Smooth muscle cell of the brain vasculature (primary cell): Measurements from ENCODE around the gene CYP2B6.
"Not testable (repeated sequence)": the region's sequence is repeated elsewhere in the genome, so short reads cannot be mapped to it uniquely, and the experiment has no call there.

Source experiments
- DNase-seq: peaks from one replicate; pipeline ENCODE4 v3.0.0-alpha.2; 2012; ENCODE audit warnings: low read depth, low spot score

Gene CYP2B6

GRCh38 chr19:41030651-41031050 lies 39.6 kb downstream of the CYP2B6 start:
- no peak for DNase-seq

GRCh38 chr19:41031916-41032315 lies 40.8 kb downstream of the CYP2B6 start:
- no peak for DNase-seq

DNA sequence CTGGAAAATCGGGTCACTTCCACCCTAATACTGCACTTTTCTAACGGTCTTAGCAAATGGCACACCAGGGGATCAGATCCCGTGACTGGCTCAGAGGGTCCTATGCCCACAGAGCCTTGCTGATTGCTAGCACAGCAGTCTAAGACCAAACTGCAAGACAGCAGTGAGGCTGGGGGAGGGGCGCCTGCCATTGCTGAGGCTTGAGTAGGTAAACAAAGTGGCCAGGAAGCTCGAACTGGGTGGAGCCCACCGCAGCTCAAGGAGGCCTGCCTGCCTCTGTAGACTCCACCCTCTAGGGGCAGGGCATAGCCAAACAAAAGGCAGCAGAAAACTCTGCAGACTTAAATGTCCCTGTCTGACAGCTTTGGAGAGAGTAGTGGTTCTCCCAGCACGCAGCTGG lies 42.2 kb downstream of the CYP2B6 start:
- not testable (repeated sequence) for DNase-seq

- DNase-seq, result no peak
Observed at GRCh38 chr19:41039806-41040205, 48.7 kb downstream of the CYP2B6 start.

- not testable (repeated sequence) for DNase-seq
Observed at GRCh38 chr19:41045095-41045494, 54.0 kb downstream of the CYP2B6 start.

DNA sequence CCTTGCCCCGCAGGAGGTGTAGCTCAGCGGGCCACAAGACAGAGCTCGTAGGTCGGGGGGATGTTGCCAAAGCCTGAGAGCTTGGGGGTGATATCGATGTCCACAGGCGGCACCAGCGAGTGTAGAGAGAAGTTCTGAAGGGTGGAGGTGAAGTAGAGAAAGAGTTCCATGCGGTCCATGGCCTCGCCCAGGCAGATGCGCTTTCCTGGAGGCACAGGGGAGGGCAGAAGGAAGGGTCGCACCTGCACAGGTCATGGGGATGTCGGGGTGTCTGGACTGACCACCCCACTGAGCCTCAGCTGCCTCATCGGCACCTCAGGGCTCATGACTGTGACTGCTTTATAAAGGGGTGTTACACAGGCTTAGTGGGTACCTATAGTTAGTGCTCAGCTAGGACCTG lies 59.3 kb downstream of the CYP2B6 start:
- no peak for DNase-seq

DNA sequence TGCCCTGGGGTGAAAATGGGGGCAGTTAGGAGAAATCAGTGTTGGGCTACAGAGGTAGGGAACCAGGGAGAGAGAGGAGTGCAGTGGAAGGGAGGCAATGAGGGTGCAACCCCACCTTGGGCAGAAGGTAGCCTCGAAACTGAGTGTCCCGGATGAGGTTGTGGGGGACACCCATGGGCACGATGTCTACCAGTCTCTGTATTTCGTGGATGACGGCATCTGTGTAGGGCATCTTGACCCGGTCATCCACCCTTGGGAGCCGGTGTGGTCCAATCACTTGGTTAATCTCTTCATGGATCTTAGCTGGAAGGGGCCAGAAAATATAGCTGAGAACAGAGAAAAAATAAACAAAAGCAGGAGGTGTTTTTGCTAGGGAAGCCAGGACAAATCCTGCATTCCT lies 61.1 kb downstream of the CYP2B6 start:
- DNase-seq, result not testable (repeated sequence)

- DNase-seq, result not testable (repeated sequence)
Observed at GRCh38 chr19:41053331-41053730, 62.2 kb downstream of the CYP2B6 start.

DNA sequence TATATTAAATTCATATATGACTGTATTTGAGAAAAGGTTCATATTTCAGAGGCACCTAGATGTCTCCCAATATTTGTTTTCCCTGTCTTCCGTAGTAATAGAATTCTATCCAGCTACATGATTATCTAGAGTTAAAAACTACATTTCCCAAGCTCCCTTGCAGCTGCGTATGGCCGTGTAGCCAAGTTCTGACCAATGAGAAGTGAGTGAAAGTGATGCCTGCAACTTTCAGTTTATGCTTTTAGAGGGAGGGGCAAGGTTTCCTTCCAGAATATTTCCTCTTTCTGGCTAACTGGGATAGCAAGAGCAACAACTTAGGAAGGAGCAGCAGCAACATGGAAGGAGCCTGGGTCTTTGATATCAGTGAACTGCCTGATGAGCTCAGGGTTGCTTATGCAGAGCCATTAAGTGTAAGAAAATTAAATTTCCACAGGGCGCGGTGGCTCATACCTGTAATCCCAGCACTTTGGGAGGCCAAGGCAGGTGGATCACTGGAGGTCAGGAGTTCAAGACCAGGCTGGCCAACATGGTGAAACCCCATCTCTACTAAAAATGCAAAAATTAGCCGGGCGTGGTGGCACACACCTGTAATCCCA lies 74.0 kb downstream of the CYP2B6 start:
- no peak for DNase-seq
